OCI-M2 (cell line): ENCODE data around the gene ACVR1.
"Not testable (repeated sequence)": the region's sequence is repeated elsewhere in the genome, so short reads cannot be mapped to it uniquely, and the experiment has no call there.

Experiments used
- DNase-seq: peaks from one replicate; lab custom pipeline; 2025; ENCODE audit not compliant: unreplicated experiment; lab: John Stamatoyannopoulos, UW

The ACVR1 gene

GRCh38 chr2:157894694-157895435, 18.7 kb upstream of the ACVR1 start:
- DNase-seq: no peak

GRCh38 chr2:157893611-157894010, 17.5 kb upstream of the ACVR1 start:
- DNase-seq: no peak

- no peak for DNase-seq
Measured at GRCh38 chr2:157891643-157892041, 15.5 kb upstream of the ACVR1 start.

GRCh38 chr2:157890969-157891642, 15.0 kb upstream of the ACVR1 start:
- DNase-seq: no peak

GRCh38 chr2:157887946-157888345, 11.8 kb upstream of the ACVR1 start:
- DNase-seq: no peak

GRCh38 chr2:157884533-157884932, 8.4 kb upstream of the ACVR1 start:
- not testable (repeated sequence) for DNase-seq

- no peak for DNase-seq
Measured at GRCh38 chr2:157880927-157881326, 4.8 kb upstream of the ACVR1 start.

GRCh38 chr2:157877761-157878400, 1.8 kb upstream of the ACVR1 start:
- no peak for DNase-seq

- DNase-seq: no peak
Measured at GRCh38 chr2:157876786-157877138, 632 bp upstream of the ACVR1 start.

- no peak for DNase-seq
Measured at GRCh38 chr2:157875641-157876065, 477 bp downstream of the ACVR1 start.

- no peak for DNase-seq
Measured at GRCh38 chr2:157874997-157875640, 1.0 kb downstream of the ACVR1 start.

GRCh38 chr2:157874348-157874747, 1.8 kb downstream of the ACVR1 start:
- no peak for DNase-seq

- no peak for DNase-seq
Measured at GRCh38 chr2:157872791-157873190, 3.3 kb downstream of the ACVR1 start.

GRCh38 chr2:157871415-157871814, 4.7 kb downstream of the ACVR1 start:
- no peak for DNase-seq

- DNase-seq: no peak
Measured at GRCh38 chr2:157868993-157869392, 7.1 kb downstream of the ACVR1 start.

GRCh38 chr2:157867703-157868102, 8.4 kb downstream of the ACVR1 start:
- DNase-seq: no peak

GRCh38 chr2:157866666-157867642, 9.2 kb downstream of the ACVR1 start:
- DNase-seq: no peak

GRCh38 chr2:157866202-157866601, 9.9 kb downstream of the ACVR1 start:
- DNase-seq: no peak

GRCh38 chr2:157864857-157865430, 11.2 kb downstream of the ACVR1 start:
- DNase-seq: no peak

- DNase-seq: no peak
Measured at GRCh38 chr2:157858846-157859245, 17.3 kb downstream of the ACVR1 start.
